SU-DHL-6 (cell line): Measurements from ENCODE around the gene ZNF75A.

ENCODE experiments used
- H2AFZ ChIP-seq: fragments of 200-600 bp; sonication (generic); 2 replicates; pipeline ENCODE4 v1.6.1; 2014; ENCODE audit warnings: low read depth, mild to moderate bottlenecking, moderate library complexity, mixed read lengths, antibody characterized with exemption, low read length; ENCODE audit not compliant: severe bottlenecking
- H3F3A ChIP-seq: fragments of 200-600 bp; shearing (Covaris generic); 2 replicates; pipeline ENCODE4 v1.6.0; 2016; ENCODE audit warnings: antibody characterized with exemption, mild to moderate bottlenecking; ENCODE audit not compliant: insufficient read depth
- H3K27ac ChIP-seq: fragments of 200-600 bp; sonication (generic); 2 replicates; pipeline ENCODE4 v1.5.1; 2016; ENCODE audit warnings: low read depth, mild to moderate bottlenecking, low read length, moderate library complexity, mixed read lengths
- H3K27me3 ChIP-seq: fragments of 200-600 bp; sonication (generic), shearing (Covaris generic); 2 replicates; pipeline ENCODE4 v1.6.0; 2014; ENCODE audit warnings: mild to moderate bottlenecking, low read length
- H3K36me3 ChIP-seq: fragments of 200-600 bp; sonication (generic); 2 replicates; pipeline ENCODE4 v1.6.1; 2014; ENCODE audit warnings: mild to moderate bottlenecking, low read length, mixed read lengths
- H3K4me2 ChIP-seq: fragments of 300-600, 200-600 bp; shearing (Covaris generic), sonication (generic); 2 replicates; pipeline ENCODE4 v1.6.0; 2014; ENCODE audit warnings: low read length, low read depth, mild to moderate bottlenecking; ENCODE audit not compliant: poor library complexity, severe bottlenecking
- H3K4me3 ChIP-seq: fragments of 200-600 bp; sonication (generic); 2 replicates; pipeline ENCODE4 v1.5.1; 2014; ENCODE audit warnings: antibody characterized with exemption, low read length, mild to moderate bottlenecking, mixed read lengths; ENCODE audit not compliant: insufficient read depth, poor library complexity, severe bottlenecking
- H3K79me2 ChIP-seq: fragments of 200-600 bp; sonication (generic); 2 replicates; pipeline ENCODE4 v1.6.1; 2014; ENCODE audit warnings: mild to moderate bottlenecking, low read length, moderate library complexity; ENCODE audit not compliant: insufficient read depth
- H3K9ac ChIP-seq: fragments of 200-600 bp; sonication (generic); 2 replicates; pipeline ENCODE4 v1.7.0; 2014; ENCODE audit warnings: mild to moderate bottlenecking, low read length
- H3K9me2 ChIP-seq: fragments of 200-600 bp; sonication (generic); replicated peaks from 2 replicates; pipeline ENCODE4 v1.6.1; 2014; ENCODE audit warnings: low read length; ENCODE audit not compliant: insufficient read depth
- H3K9me3 ChIP-seq: fragments of 200-600 bp; sonication (generic); 2 replicates; pipeline ENCODE4 v1.6.1; 2014; ENCODE audit warnings: low read length, mixed read lengths; ENCODE audit not compliant: insufficient read depth
- H4K20me1 ChIP-seq: fragments of 200-600 bp; sonication (generic); 2 replicates; pipeline ENCODE4 v1.6.1; 2014; ENCODE audit warnings: low read depth, mild to moderate bottlenecking, antibody characterized with exemption, low read length, moderate library complexity, mixed read lengths
- EZH2phosphoT487 ChIP-seq: fragments of 200-600 bp; sonication (generic), shearing (Covaris generic); conservative IDR thresholded peaks from 2 replicates; pipeline ENCODE4 v1.6.1; 2018; ENCODE audit warnings: mild to moderate bottlenecking, antibody characterized with exemption, low read length, moderate library complexity, mixed read lengths
- TF ChIP-seq, protein P1 (sequence below): fragments of 200-600 bp; sonication (generic); IDR thresholded peaks from one replicate; pipeline ENCODE4 v1.5.1; 2017; ENCODE audit warnings: antibody characterized with exemption, mild to moderate bottlenecking, low read length, moderate library complexity; ENCODE audit not compliant: insufficient read depth, poor library complexity, severe bottlenecking

ZNF75A gene

DNA sequence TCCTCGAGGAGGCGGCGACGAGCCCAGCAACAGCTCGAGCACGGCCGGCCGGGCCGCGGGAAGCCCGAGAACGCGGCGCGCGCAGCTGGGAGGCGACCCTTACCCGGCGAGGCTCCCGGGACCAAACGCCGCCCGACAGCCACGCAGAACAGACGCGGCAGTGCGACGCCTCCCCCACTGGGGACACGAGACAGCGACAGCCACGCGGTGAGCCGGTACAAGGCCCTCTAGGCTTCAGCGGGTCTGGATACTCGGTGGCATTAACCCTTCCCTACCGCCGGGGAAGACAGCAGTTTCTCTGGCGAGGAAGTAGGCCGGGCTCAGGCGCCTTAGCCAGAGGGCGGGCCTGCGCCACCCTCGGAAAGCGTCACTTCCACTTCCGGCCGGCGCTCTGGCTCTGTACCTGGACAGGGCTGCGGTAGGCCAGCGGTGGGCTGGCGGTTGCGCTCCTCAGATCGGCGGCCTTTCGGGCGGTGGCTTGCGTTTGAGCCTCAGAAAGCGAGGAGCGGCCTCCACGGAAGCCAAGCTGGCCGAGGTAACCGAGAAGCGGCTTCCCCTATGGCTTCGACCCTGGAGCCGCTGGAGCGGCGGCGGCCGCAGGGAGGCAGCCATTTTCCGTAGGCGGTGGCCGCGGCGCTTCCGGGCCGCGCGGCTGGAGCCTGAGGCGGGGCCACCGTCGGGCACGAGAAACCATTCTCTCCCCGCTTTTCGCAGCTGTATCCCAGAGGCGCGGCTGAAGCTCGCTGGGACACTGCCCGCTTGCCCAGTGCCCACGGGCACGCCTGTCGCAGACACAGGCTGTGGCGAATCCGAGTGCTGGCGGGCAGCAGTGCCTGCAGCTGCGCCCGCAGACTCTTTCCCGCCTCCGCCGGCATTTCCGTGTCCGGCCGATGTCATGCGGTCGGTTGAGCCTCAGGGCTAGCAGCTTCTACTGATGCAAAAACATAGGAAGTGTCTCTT lies at the start of gene ZNF75A, which contains the start of gene TIGD7:
ZNF75A (plus strand) TSS at position 389 of the 960 bp plus-strand sequence. CDS start 2,932 bp downstream, outside the sequence.
TIGD7 (minus strand) TSS at position 322 of the 960 bp plus-strand sequence. CDS start 4,816 bp downstream, outside the sequence.
- Histone ChIP-seq H3K36me3 (no peaks in the 10 kb centered on the region), H3K4me2 (peak within 1 kb of the TSS; percentile 55), H3K27me3 (no peaks in the 10 kb centered on the region), H2AFZ (peak within 1 kb of the TSS; percentile 61), H4K20me1 (no peaks in the 10 kb centered on the region), H3K9ac (peak within 1 kb of the TSS; percentile 47), H3K4me3 (peak within 1 kb of the TSS; percentile 51), H3K9me2 (no peaks in the 10 kb centered on the region), H3F3A (no peaks in the 10 kb centered on the region), H3K27ac (peak within 1 kb of the TSS; percentile 48), H3K9me3 (no peaks in the 10 kb centered on the region), H3K79me2 (no peaks in the 10 kb centered on the region)
- TF ChIP-seq, protein P1, sequence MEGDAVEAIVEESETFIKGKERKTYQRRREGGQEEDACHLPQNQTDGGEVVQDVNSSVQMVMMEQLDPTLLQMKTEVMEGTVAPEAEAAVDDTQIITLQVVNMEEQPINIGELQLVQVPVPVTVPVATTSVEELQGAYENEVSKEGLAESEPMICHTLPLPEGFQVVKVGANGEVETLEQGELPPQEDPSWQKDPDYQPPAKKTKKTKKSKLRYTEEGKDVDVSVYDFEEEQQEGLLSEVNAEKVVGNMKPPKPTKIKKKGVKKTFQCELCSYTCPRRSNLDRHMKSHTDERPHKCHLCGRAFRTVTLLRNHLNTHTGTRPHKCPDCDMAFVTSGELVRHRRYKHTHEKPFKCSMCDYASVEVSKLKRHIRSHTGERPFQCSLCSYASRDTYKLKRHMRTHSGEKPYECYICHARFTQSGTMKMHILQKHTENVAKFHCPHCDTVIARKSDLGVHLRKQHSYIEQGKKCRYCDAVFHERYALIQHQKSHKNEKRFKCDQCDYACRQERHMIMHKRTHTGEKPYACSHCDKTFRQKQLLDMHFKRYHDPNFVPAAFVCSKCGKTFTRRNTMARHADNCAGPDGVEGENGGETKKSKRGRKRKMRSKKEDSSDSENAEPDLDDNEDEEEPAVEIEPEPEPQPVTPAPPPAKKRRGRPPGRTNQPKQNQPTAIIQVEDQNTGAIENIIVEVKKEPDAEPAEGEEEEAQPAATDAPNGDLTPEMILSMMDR: no peak
- TF ChIP-seq EZH2phosphoT487: no peak

DNA sequence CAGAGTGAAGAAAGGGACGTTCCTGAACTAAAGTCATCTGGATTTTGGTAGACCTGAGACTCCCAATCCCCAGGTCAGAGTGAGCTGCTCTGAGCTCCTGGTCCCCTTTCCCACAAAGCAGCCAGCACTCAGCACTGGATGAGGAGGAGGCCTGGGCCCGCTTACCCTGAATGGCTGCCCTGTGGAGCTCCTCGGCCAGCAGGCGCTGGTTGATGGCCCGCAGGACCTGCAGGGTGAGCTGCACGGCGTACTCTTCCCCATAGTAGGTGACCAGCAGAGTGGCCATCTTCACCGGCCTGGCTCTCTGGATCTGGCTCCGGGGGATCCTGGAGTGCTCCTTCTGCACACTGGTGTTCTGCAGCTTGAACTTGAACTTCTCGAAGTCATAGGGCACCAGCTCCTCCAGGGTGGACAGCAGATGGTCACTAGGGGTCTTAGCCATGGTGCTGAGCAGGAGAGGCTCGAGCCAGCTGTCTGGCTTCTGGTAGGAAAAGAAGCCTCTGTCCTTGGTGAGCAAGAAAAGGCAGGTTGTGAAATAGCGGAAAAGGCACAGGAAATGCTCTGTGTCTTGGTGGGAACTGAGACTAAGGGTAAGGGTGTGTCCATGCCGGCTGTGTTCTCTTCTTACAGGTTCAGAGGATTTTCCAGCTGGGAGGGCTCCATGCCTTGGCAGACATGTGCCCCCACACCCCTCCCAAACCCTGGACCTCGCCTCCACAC lies 49.0 kb upstream of the ZNF75A start, which contains the start of gene MEFV:
MEFV (minus strand) TSS at position 488 of the 720 bp plus-strand sequence; CDS start at position 442, 46 bp downstream.
- no peaks in the 10 kb centered on the region for H4K20me1 ChIP-seq
- no peak within 1 kb of the TSS for H2AFZ ChIP-seq
- H3K9ac ChIP-seq: no peak within 1 kb of the TSS
- H3K27me3 ChIP-seq: no peaks in the 10 kb centered on the region
- H3K4me3 ChIP-seq: no peak within 1 kb of the TSS
- no peak within 1 kb of the TSS for H3K27ac ChIP-seq
- H3K36me3 ChIP-seq: no peaks in the 10 kb centered on the region
- no peak within 1 kb of the TSS for H3K4me2 ChIP-seq
- no peak for TF ChIP-seq EZH2phosphoT487
- TF ChIP-seq, protein P1: no peak
- H3K9me2 ChIP-seq: no peaks in the 10 kb centered on the region
- no peaks in the 10 kb centered on the region for H3K79me2 ChIP-seq
- H3F3A ChIP-seq: no peaks in the 10 kb centered on the region
- H3K9me3 ChIP-seq: no peaks in the 10 kb centered on the region

DNA sequence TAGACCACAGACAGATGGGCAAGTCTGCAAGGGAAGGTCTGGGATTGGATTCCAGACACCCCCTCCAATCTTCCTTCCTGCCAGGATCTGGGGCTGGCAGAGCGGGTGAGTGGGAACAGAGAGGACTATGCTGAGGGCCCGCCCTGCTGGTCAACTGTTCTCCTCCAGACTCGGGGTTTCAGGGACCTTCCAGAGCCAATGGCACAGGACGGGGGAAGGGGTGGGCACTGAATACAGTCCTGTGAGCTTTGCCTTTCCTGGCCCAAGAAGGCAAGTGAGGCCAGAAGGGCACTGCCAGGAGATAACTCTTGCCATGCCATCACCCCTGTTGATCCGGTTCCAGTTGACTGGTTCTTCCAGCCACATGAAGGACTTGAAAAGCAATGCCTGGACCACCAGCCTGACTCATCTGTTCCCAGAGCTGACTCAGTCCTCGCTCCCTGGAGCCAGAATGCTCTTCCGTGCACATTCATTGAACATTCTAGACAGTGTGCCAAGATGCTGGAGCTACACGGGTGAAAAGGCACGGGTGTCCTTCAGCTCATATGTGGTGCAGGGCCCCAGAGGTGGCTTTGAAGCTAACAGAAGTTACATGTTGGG lies 48.3 kb upstream of the ZNF75A start:
- TF ChIP-seq, protein P1: no peak
- no peak for TF ChIP-seq EZH2phosphoT487
- no peaks in the 10 kb centered on the region for H3K36me3 ChIP-seq
- H3K27ac ChIP-seq: no peak overlapping the region

More for the DNA sequence above, 48.3 kb upstream of the ZNF75A start:
- H3K9me3 ChIP-seq: no peaks in the 10 kb centered on the region
- no peak overlapping the region for H3K4me3 ChIP-seq
- no peaks in the 10 kb centered on the region for H4K20me1 ChIP-seq
- no peaks in the 10 kb centered on the region for H3K79me2 ChIP-seq
- no peak overlapping the region for H2AFZ ChIP-seq
- H3K4me2 ChIP-seq: no peak overlapping the region
- H3K9me2 ChIP-seq: no peaks in the 10 kb centered on the region
- no peaks in the 10 kb centered on the region for H3F3A ChIP-seq
- H3K27me3 ChIP-seq: no peaks in the 10 kb centered on the region
- no peak overlapping the region for H3K9ac ChIP-seq
